Measurements from ENCODE around the gene ZNF2. TPM values are rescaled to one million over a fixed set of nuclear protein-coding genes. Genes with fewer than 3 reads are reported as not detected.

ZNF2 gene
- total RNA-seq, 2 experiments from 2014 or later, result 4.3 to 5.1 TPM

GRCh38 chr2:95204396-95204795, 38.8 kb downstream of the ZNF2 start:
- Mint-ChIP-seq H3K9me3 (ENCODE audit: low read depth) (peaks cover 11% of the 10 kb centered on the region), H3K4me3 (no peak overlapping the region), H3K4me1 (peaks cover 15% of the 10 kb centered on the region), H3K27ac (no peak overlapping the region), H3K36me3 (ENCODE audit: low read depth) (peaks cover 16% of the 10 kb centered on the region), H3K27me3 (no peaks in the 10 kb centered on the region)
- POLR2A ChIA-PET, result no interaction called here
- ATAC-seq, result no peak
- DNase-seq, result no peak
- CTCF ChIA-PET, result interaction anchor here (0.7 kb wide), 1 partner anchor 108 kb away, joined by 3 read pairs; no protein-coding TSS in a partner anchor
- intact Hi-C loops (cut with DNase I, micrococcal nuclease), result no loop called here

- Mint-ChIP-seq H3K9me3 (ENCODE audit: low read depth) (peaks cover 21% of the 10 kb centered on the region), H3K4me1 (peaks cover 17% of the 10 kb centered on the region), H3K36me3 (ENCODE audit: low read depth) (peaks cover 28% of the 10 kb centered on the region), H3K27me3 (no peaks in the 10 kb centered on the region), H3K4me3 (peak overlapping the region; percentile 87), H3K27ac (no peak overlapping the region)
- no peak for ATAC-seq
- no peak for DNase-seq
- POLR2A ChIA-PET, result no interaction called here
- CTCF ChIA-PET, result interaction anchor here (0.6 to 1.4 kb wide), 3 partner anchors 40 to 205 kb away, joined by 3 to 5 read pairs (median 4); partner anchors contain the start of gene ZNF2
- intact Hi-C loops (cut with DNase I, micrococcal nuclease), result loop anchor here (2.0 kb wide), 2 partner anchors 183 to 197 kb away; partner anchors contain the start of gene FAHD2A (in 1 of the 2)
Observed at GRCh38 chr2:95206096-95206495, 40.5 kb downstream of the ZNF2 start.

GRCh38 chr2:95207111-95207961, 41.7 kb downstream of the ZNF2 start, which contains the start of gene ZNF892:
ZNF892 (plus strand) TSS chr2:95207521; CDS start chr2:95207816, 295 bp downstream.
- H3K27ac Mint-ChIP-seq, result peak within 1 kb of the TSS; percentile 68
- peaks cover 39% of the 10 kb centered on the region for H3K36me3 Mint-ChIP-seq (ENCODE audit: low read depth)
- DNase-seq, result peak; percentile 91
- ATAC-seq, result peak; percentile 98
- peaks cover 17% of the 10 kb centered on the region for H3K4me1 Mint-ChIP-seq
- intact Hi-C loops (cut with DNase I, micrococcal nuclease), result loop anchor here (1.0 to 2.0 kb wide), 7 partner anchors 42 to 195 kb away; partner anchors contain the start of genes ZNF2 (in 2 of the 2), FAHD2A (in 1 of the 2) and ZNF514 (in 1 of the 2)
- CTCF ChIA-PET, result no interaction called here
- peak within 1 kb of the TSS; percentile 87 for H3K4me3 Mint-ChIP-seq
- peaks cover 27% of the 10 kb centered on the region for H3K9me3 Mint-ChIP-seq (ENCODE audit: low read depth)
- POLR2A ChIA-PET, result no interaction called here
- H3K27me3 Mint-ChIP-seq, result no peaks in the 10 kb centered on the region

- peak overlapping the region; percentile 87 for H3K4me3 Mint-ChIP-seq
- no peaks in the 10 kb centered on the region for H3K27me3 Mint-ChIP-seq
- ChIA-PET CTCF (no interaction called here), POLR2A (no interaction called here)
- intact Hi-C loops (cut with DNase I, micrococcal nuclease), result no loop called here
- peak overlapping the region; percentile 34 for H3K27ac Mint-ChIP-seq
- ATAC-seq (no peak), DNase-seq (no peak)
- peaks cover 47% of the 10 kb centered on the region for H3K36me3 Mint-ChIP-seq (ENCODE audit: low read depth)
- peaks cover 17% of the 10 kb centered on the region for H3K4me1 Mint-ChIP-seq
- H3K9me3 Mint-ChIP-seq (ENCODE audit: low read depth), result peaks cover 34% of the 10 kb centered on the region
Observed at GRCh38 chr2:95208106-95208505, 42.5 kb downstream of the ZNF2 start.

- Mint-ChIP-seq H3K9me3 (ENCODE audit: low read depth) (peaks cover 80% of the 10 kb centered on the region), H3K27ac (no peak overlapping the region), H3K27me3 (no peaks in the 10 kb centered on the region), H3K36me3 (ENCODE audit: low read depth) (peaks cover 93% of the 10 kb centered on the region), H3K4me1 (no peaks in the 10 kb centered on the region), H3K4me3 (no peak overlapping the region)
- ChIA-PET CTCF (no interaction called here), POLR2A (no interaction called here)
- ATAC-seq, result no peak
- intact Hi-C loops (cut with DNase I, micrococcal nuclease), result no loop called here
- DNase-seq, result no peak
Observed at GRCh38 chr2:95215018-95215612, 49.5 kb downstream of the ZNF2 start.

- Mint-ChIP-seq H3K36me3 (ENCODE audit: low read depth) (peaks cover 75% of the 10 kb centered on the region), H3K27ac (no peak overlapping the region), H3K4me3 (no peak overlapping the region), H3K9me3 (ENCODE audit: low read depth) (peaks cover 66% of the 10 kb centered on the region), H3K27me3 (no peaks in the 10 kb centered on the region), H3K4me1 (no peaks in the 10 kb centered on the region)
- ATAC-seq (no peak), DNase-seq (no peak)
- ChIA-PET CTCF (interaction anchor here (0.8 to 1.0 kb wide), 2 partner anchors 57 to 198 kb away, joined by 5 to 7 read pairs; no protein-coding TSS in a partner anchor), POLR2A (no interaction called here)
- intact Hi-C loops (cut with DNase I, micrococcal nuclease), result no loop called here
Observed at GRCh38 chr2:95220449-95220848, 54.8 kb downstream of the ZNF2 start.

- POLR2A ChIA-PET, result no interaction called here
- DNase-seq (no peak), ATAC-seq (no peak)
- H3K27ac Mint-ChIP-seq, result no peak overlapping the region
- H3K27me3 Mint-ChIP-seq, result no peaks in the 10 kb centered on the region
- intact Hi-C loops (cut with DNase I, micrococcal nuclease), result no loop called here
- H3K36me3 Mint-ChIP-seq (ENCODE audit: low read depth), result peaks cover 36% of the 10 kb centered on the region
- peaks cover 41% of the 10 kb centered on the region for H3K9me3 Mint-ChIP-seq (ENCODE audit: low read depth)
- no peaks in the 10 kb centered on the region for H3K4me1 Mint-ChIP-seq
- no peak overlapping the region for H3K4me3 Mint-ChIP-seq
- CTCF ChIA-PET, result interaction anchor here (0.6 kb wide), 1 partner anchor 9 kb away, joined by 3 read pairs; no protein-coding TSS in a partner anchor
Observed at GRCh38 chr2:95225658-95226057, 60.0 kb downstream of the ZNF2 start.

GRCh38 chr2:95231723-95232122, 66.1 kb downstream of the ZNF2 start:
- POLR2A ChIA-PET, result no interaction called here
- H3K36me3 Mint-ChIP-seq (ENCODE audit: low read depth), result peaks cover 15% of the 10 kb centered on the region
- no peak overlapping the region for H3K27ac Mint-ChIP-seq
- no peaks in the 10 kb centered on the region for H3K4me1 Mint-ChIP-seq
- H3K4me3 Mint-ChIP-seq, result no peak overlapping the region
- no peaks in the 10 kb centered on the region for H3K27me3 Mint-ChIP-seq
- ATAC-seq (no peak), DNase-seq (peak; percentile 67)
- CTCF ChIA-PET, result interaction anchor here (0.6 to 1.8 kb wide), 6 partner anchors 8 to 88 kb away, joined by 3 to 7 read pairs (median 4); no protein-coding TSS in a partner anchor
- intact Hi-C loops (cut with DNase I, micrococcal nuclease), result no loop called here
- H3K9me3 Mint-ChIP-seq (ENCODE audit: low read depth), result peaks cover 29% of the 10 kb centered on the region

GRCh38 chr2:95232232-95232631, 66.6 kb downstream of the ZNF2 start:
- CTCF ChIA-PET, result interaction anchor here (1.4 to 1.8 kb wide), 3 partner anchors 8 to 20 kb away, joined by 3 to 7 read pairs (median 4); no protein-coding TSS in a partner anchor
- intact Hi-C loops (cut with DNase I, micrococcal nuclease), result no loop called here
- H3K4me3 Mint-ChIP-seq, result no peak overlapping the region
- no peaks in the 10 kb centered on the region for H3K27me3 Mint-ChIP-seq
- DNase-seq (no peak), ATAC-seq (no peak)
- H3K36me3 Mint-ChIP-seq (ENCODE audit: low read depth), result peaks cover 13% of the 10 kb centered on the region
- no peaks in the 10 kb centered on the region for H3K4me1 Mint-ChIP-seq
- peaks cover 28% of the 10 kb centered on the region for H3K9me3 Mint-ChIP-seq (ENCODE audit: low read depth)
- H3K27ac Mint-ChIP-seq, result no peak overlapping the region
- POLR2A ChIA-PET, result no interaction called here

All from activated CD4-positive, alpha-beta T cell treated with anti-CD3 and anti-CD28 coated beads for 36 hours (primary cell).